Right lobe of liver (tissue), 6 donors: ENCODE measurements around the gene RAP1GDS1. TPM values are rescaled to one million over a fixed set of nuclear protein-coding genes. Genes with fewer than 3 reads are reported as not detected.

Experiments used
- ATAC-seq, 4 donors: fragments of 200-7000 bp; cut with Tn5 transposase; one replicate each; pipeline ENCODE4 v1.9.1; 2020; ENCODE audit warnings: mild to moderate bottlenecking in 4 of 4, moderate library complexity in 4 of 4
- DNase-seq, 3 donors: peaks; one replicate each; pipeline ENCODE4 v3.0.0-alpha.2; 2020
- H3K27ac ChIP-seq, 3 donors: fragments of 200-600 bp; one replicate each; pipeline ENCODE4 v1.8.0; 2022
- H3K27me3 ChIP-seq, 2 donors: fragments of 200-600 bp; one replicate each; pipeline ENCODE4 v1.8.0; 2022
- H3K36me3 ChIP-seq, 4 donors: fragments of 200-600 bp; sonication (generic) in 1 of 4; one replicate each; pipeline versions ENCODE4 v1.5.1 to v1.8.0; 2017 to 2022; ENCODE audit warnings: control low read depth in 1 of 4
- H3K4me1 ChIP-seq, 4 donors: fragments of 200-600 bp; sonication (generic) in 1 of 4; one replicate each; pipeline versions ENCODE4 v1.5.1 to v1.8.0; 2017 to 2022; ENCODE audit warnings: control low read depth in 1 of 4
- H3K4me3 ChIP-seq, 3 donors: fragments of 200-600 bp; one replicate each; pipeline ENCODE4 v1.8.0; 2022
- H3K9me3 ChIP-seq, 4 donors: fragments of 200-600 bp; sonication (generic) in 1 of 4; one replicate each; pipeline versions ENCODE4 v1.5.1 to v1.8.0; 2017 to 2022; ENCODE audit warnings: control low read depth in 1 of 4
- CTCF ChIP-seq, 4 donors: fragments of 200-600 bp in 3 of 4; fragments of 450-650 bp in 1 of 4; IDR thresholded peaks; one replicate each; pipeline versions ENCODE4 v1.5.1 to v1.8.0; 2016 to 2022; ENCODE audit warnings: antibody characterized with exemption in 4 of 4, mild to moderate bottlenecking in 2 of 4
- POLR2A ChIP-seq: fragments of 450-650 bp; IDR thresholded peaks from one replicate; pipeline ENCODE4 v1.6.1; 2017; ENCODE audit warnings: antibody characterized with exemption, mild to moderate bottlenecking
- WGBS: methylation state at CpG from one replicate; pipeline ENCODE4 v1.1.6; 2018; ENCODE audit warnings: low coverage, low lambda C conversion rate; ENCODE audit not compliant: insufficient coverage; ENCODE audit errors: missing lambda C conversion rate; 5-methylcytosine and 5-hydroxymethylcytosine counted together
- intact Hi-C, 2 donors: fragments of 100-400 bp; cut with DNase I; formaldehyde crosslinking; loops; one replicate each; pipeline versions ENCODE4 v1.11.2 to v1.14.1; 2022
- long read RNA-seq: library from polyadenylated mRNA; unstranded; transcript quantifications from one replicate; pipeline ENCODE4 v2.0.0, GENCODE V29; 2019
- total RNA-seq, 6 experiments: library from RNA; depleted of rRNA in 2 of 6; stranded (reverse); fragments of >200 nt in 2 of 6; fragmentation: NEBNext Ultra II Directional in 3 of 6; extraction: Animal tissue kit (Norgen Biotek cat#: 25700) in 3 of 6; gene quantifications; one replicate each; pipeline versions ENCODE4 v1.1.0 to v1.2.4, GENCODE V29; 2016 to 2023
- donor health status: DM: no; HTN: yes; CAD: no.
- donor health status: DM: no; HTN: no; CAD: no.
- donor health status: DM: no; HTN: no; CAD: no.
- donor health status: DM: no; HTN: yes; CAD: no.
- donor health status: DM: no; HTN: yes; CAD: no.

Gene RAP1GDS1
- 10 to 100 TPM; 17.4 to 29.8 (median 20.9) TPM for total RNA-seq
- long read RNA-seq, partial matches to known transcripts = 1 of 13 reads
- long read RNA-seq, other reads (novel, unspliced or antisense) = 4 of 13 reads

- no peaks in the 10 kb centered on the region for H3K36me3 ChIP-seq
- peak; percentile 90 to 97 (median 92) for ATAC-seq
- DNase-seq = peak; percentile 97 to 98 (median 98)
- no peaks in the 10 kb centered on the region for H3K9me3 ChIP-seq
- H3K27ac ChIP-seq = peak within 1 kb of the TSS; percentile 93 to 97 (median 94)
- H3K27me3 ChIP-seq = no peaks in the 10 kb centered on the region
- WGBS = 0% methylated on average over 3 of the region's 84 CpGs
- peak within 1 kb of the TSS; percentile 72 to 87 (median 80) for H3K4me3 ChIP-seq
- no peak for TF ChIP-seq CTCF (IDR thresholded peaks at IDR 0.05)
- peak; percentile 97 for TF ChIP-seq POLR2A
- peaks cover 0 to 20% (median 0%) of the 10 kb centered on the region in 4 donors for H3K4me1 ChIP-seq
- intact Hi-C loops = no loop called here
These were observed at the start of gene RAP1GDS1 for GRCh38 chr4:98260579-98261404. Gene RAP1GDS1, plus strand, starts transcription at chr4:98261384. Its CDS starts 182 bp downstream, at chr4:98261566.

GRCh38 chr4:98222306-98222705 lies 38.9 kb upstream of the RAP1GDS1 start:
- intact Hi-C loops = no loop called here
- ATAC-seq (no peak), DNase-seq (no peak)
- no peak overlapping the region for H3K27ac ChIP-seq
- WGBS = 44% methylated on average over 2 of the region's 2 CpGs
- no peaks in the 10 kb centered on the region for H3K27me3 ChIP-seq
- peaks cover 0 to 8% (median 0%) of the 10 kb centered on the region in 4 donors for H3K4me1 ChIP-seq
- H3K4me3 ChIP-seq = no peak overlapping the region
- H3K9me3 ChIP-seq = no peaks in the 10 kb centered on the region
- no peaks in the 10 kb centered on the region for H3K36me3 ChIP-seq
- no peak for TF ChIP-seq CTCF (IDR thresholded peaks at IDR 0.05)
- no peak for TF ChIP-seq POLR2A

- H3K9me3 ChIP-seq = no peaks in the 10 kb centered on the region
- WGBS = 25% methylated on average over 6 of the region's 6 CpGs
- peak; percentile 92 to 97 (median 96) for ATAC-seq
- H3K27ac ChIP-seq = peak overlapping the region in 2 of 3 donors; percentile 24 to 54
- TF ChIP-seq POLR2A (no peak), CTCF (IDR thresholded peaks at IDR 0.05) (no peak)
- H3K4me3 ChIP-seq = no peak overlapping the region
- peak in 2 of 3 donors; percentile 20 to 62 for DNase-seq
- H3K36me3 ChIP-seq = no peaks in the 10 kb centered on the region
- intact Hi-C loops = no loop called here
- H3K4me1 ChIP-seq = peaks cover 0 to 10% (median 0%) of the 10 kb centered on the region in 4 donors
- no peaks in the 10 kb centered on the region for H3K27me3 ChIP-seq
These were observed 34.8 kb upstream of the RAP1GDS1 start for GRCh38 chr4:98226396-98226795.

GRCh38 chr4:98230961-98231360 lies 30.2 kb upstream of the RAP1GDS1 start:
- H3K27ac ChIP-seq = no peak overlapping the region
- H3K27me3 ChIP-seq = no peaks in the 10 kb centered on the region
- no peaks in the 10 kb centered on the region for H3K9me3 ChIP-seq
- intact Hi-C loops = no loop called here
- H3K4me3 ChIP-seq = no peak overlapping the region
- ATAC-seq (no peak), DNase-seq (no peak)
- no peaks in the 10 kb centered on the region for H3K36me3 ChIP-seq
- peaks cover 0 to 10% (median 0%) of the 10 kb centered on the region in 4 donors for H3K4me1 ChIP-seq
- WGBS = 100% methylated on average over 3 of the region's 3 CpGs
- TF ChIP-seq POLR2A = no peak
- no peak for TF ChIP-seq CTCF (IDR thresholded peaks at IDR 0.05)
